SK-N-SH (cell line): Measurements from ENCODE around the gene POT1. TPM values are rescaled to one million over a fixed set of nuclear protein-coding genes. Genes with fewer than 3 reads are reported as not detected.

Experiments
- CTCF ChIA-PET: fragments of 300-600, 350-600 bp; formaldehyde crosslinking; extraction: SDS; loops from one replicate; lab custom pipeline; 2021; lab: Yijun Ruan, JAX
- POLR2A ChIA-PET: fragments of 350-600 bp; sonication (Branson Sonifier 250); formaldehyde crosslinking; extraction: SDS; loops from one replicate; lab custom pipeline; 2020; ENCODE audit warnings: antibody characterized with exemption, inconsistent platforms; lab: Yijun Ruan, JAX
- DNase-seq: peaks from one replicate; pipeline ENCODE4 v3.0.0; 2012
- H2AFZ ChIP-seq: fragments of 200-600 bp; sonication (generic); 2 replicates; pipeline ENCODE4 v1.8.1; 2016; ENCODE audit warnings: antibody characterized with exemption, mild to moderate bottlenecking, low read depth
- H3F3A ChIP-seq: fragments of 200-600 bp; sonication (generic); replicated peaks from 2 replicates; pipeline ENCODE3; 2016; ENCODE audit warnings: antibody characterized with exemption, mild to moderate bottlenecking; ENCODE audit not compliant: insufficient read depth
- H3K27ac ChIP-seq, 2 experiments: fragments of 200-500 bp in 1 of 2; fragments of 200-600 bp in 1 of 2; sonication (Bioruptor generic) in 1 of 2; sonication (generic), shearing (Covaris generic) in 1 of 2; 2 replicates each; pipeline versions ENCODE4 v1.5.1 to v1.6.1; 2014 to 2016; ENCODE audit warnings: low read depth in 2 of 2, inconsistent platforms in 1 of 2, low read length in 1 of 2, mild to moderate bottlenecking in 1 of 2, mixed read lengths in 1 of 2
- H3K27me3 ChIP-seq: fragments of 200-600 bp; sonication (generic), shearing (Covaris generic); 2 replicates; pipeline ENCODE4 v1.6.1; 2016; ENCODE audit warnings: mixed run types; ENCODE audit not compliant: insufficient read depth
- H3K36me3 ChIP-seq, 2 experiments: fragments of 200-500 bp in 1 of 2; fragments of 200-600 bp in 1 of 2; sonication (Bioruptor generic) in 1 of 2; sonication (generic) in 1 of 2; replicated peaks in 1 of 2; 2 replicates each; pipeline versions ENCODE3 to v1.5.1; 2014 to 2016; ENCODE audit warnings: low read length in 1 of 2, mild to moderate bottlenecking in 1 of 2; ENCODE audit not compliant: insufficient read depth in 2 of 2, control insufficient read depth in 1 of 2
- H3K4me1 ChIP-seq, 2 experiments: fragments of 200-500 bp in 1 of 2; fragments of 200-600 bp in 1 of 2; sonication (Bioruptor generic) in 1 of 2; sonication (generic), shearing (Covaris generic) in 1 of 2; 2 replicates each; pipeline versions ENCODE4 v1.5.1 to v1.6.1; 2014 to 2016; ENCODE audit warnings: low read depth in 1 of 2, low read length in 1 of 2, mixed run types in 1 of 2; ENCODE audit not compliant: insufficient read depth in 2 of 2, control insufficient read depth in 1 of 2
- H3K4me2 ChIP-seq: fragments of 200-600 bp; sonication (generic), shearing (Covaris generic); 2 replicates; pipeline ENCODE4 v1.6.1; 2017; ENCODE audit warnings: mixed run types
- H3K4me3 ChIP-seq, 2 experiments: fragments of 200-500 bp in 1 of 2; fragments of 200-600 bp in 1 of 2; sonication (Bioruptor generic) in 1 of 2; sonication (generic), shearing (Covaris generic) in 1 of 2; 2 replicates each; pipeline versions ENCODE4 v1.5.1 to v1.8.1; 2014 to 2016; ENCODE audit warnings: low read depth in 2 of 2, inconsistent platforms in 1 of 2, low read length in 1 of 2, mild to moderate bottlenecking in 1 of 2, mixed read lengths in 1 of 2, moderate library complexity in 1 of 2
- H3K79me2 ChIP-seq: fragments of 200-600 bp; sonication (generic); 2 replicates; pipeline ENCODE4 v1.8.1; 2017; ENCODE audit warnings: mild to moderate bottlenecking; ENCODE audit not compliant: insufficient read depth
- H3K9ac ChIP-seq: fragments of 200-600 bp; sonication (generic); 2 replicates; pipeline ENCODE4 v1.6.1; 2017; ENCODE audit warnings: mixed run types
- H3K9me2 ChIP-seq: fragments of 200-600 bp; sonication (generic); 2 replicates; pipeline ENCODE4 v1.6.1; 2017; ENCODE audit warnings: mixed run types
- H3K9me3 ChIP-seq: fragments of 200-600 bp; sonication (generic); 2 replicates; pipeline ENCODE4 v1.6.1; 2017; ENCODE audit warnings: mixed run types, mild to moderate bottlenecking, moderate library complexity
- H4K20me1 ChIP-seq: fragments of 200-600 bp; sonication (generic); 2 replicates; pipeline ENCODE4 v1.6.1; 2017; ENCODE audit warnings: mild to moderate bottlenecking, mixed run types; ENCODE audit not compliant: insufficient read depth
- EZH2phosphoT487 ChIP-seq: fragments of 200-600 bp; sonication (generic); IDR thresholded peaks from 2 replicates; pipeline ENCODE4 v1.6.1; 2017; ENCODE audit warnings: low read depth, mixed run types, mild to moderate bottlenecking, antibody characterized with exemption, moderate library complexity, borderline replicate concordance
- FOSL2 ChIP-seq: IDR thresholded peaks from 2 replicates; pipeline ENCODE4 v1.4.0; 2012; ENCODE audit warnings: low read depth, mild to moderate bottlenecking, moderate library complexity, borderline replicate concordance
- FOXJ3 ChIP-seq: sonication (generic); formaldehyde crosslinking; IDR thresholded peaks from 2 replicates; pipeline ENCODE4 v1.5.1; 2020; ENCODE audit warnings: mild to moderate bottlenecking, missing genetic modification reagents
- GABPA ChIP-seq: IDR thresholded peaks from 2 replicates; pipeline ENCODE4 v1.4.0; 2012; ENCODE audit warnings: low read depth, mild to moderate bottlenecking
- GATA2 ChIP-seq: sonication (generic); formaldehyde crosslinking; IDR thresholded peaks from 2 replicates; pipeline ENCODE4 v1.5.0; 2020; ENCODE audit warnings: mild to moderate bottlenecking, missing genetic modification reagents
- IRF3 ChIP-seq: fragments of 150-350 bp; IDR thresholded peaks from 2 replicates; pipeline ENCODE4 v1.6.1; 2016; ENCODE audit warnings: mild to moderate bottlenecking, low read depth, low read length
- JUND ChIP-seq: IDR thresholded peaks from 2 replicates; pipeline ENCODE4 v1.4.0; 2012
- MEF2A ChIP-seq: IDR thresholded peaks from 2 replicates; pipeline ENCODE4 v1.4.0; 2012; ENCODE audit warnings: low read depth, borderline replicate concordance
- MXI1 ChIP-seq: IDR thresholded peaks from 2 replicates; pipeline ENCODE4 v1.6.1; 2012; ENCODE audit warnings: mild to moderate bottlenecking, low read depth, low read length, improper control_type of control experiment
- NRF1 ChIP-seq: IDR thresholded peaks from 2 replicates; pipeline ENCODE4 v1.6.1; 2012; ENCODE audit warnings: low read depth, mild to moderate bottlenecking, low read length
- POLR2AphosphoS5 ChIP-seq: IDR thresholded peaks from 2 replicates; pipeline ENCODE4 v1.6.1; 2012; ENCODE audit warnings: low read depth, low read length
- RAD21 ChIP-seq: IDR thresholded peaks from 2 replicates; pipeline ENCODE4 v1.6.1; 2012; ENCODE audit warnings: mild to moderate bottlenecking, low read length
- RFX5 ChIP-seq: IDR thresholded peaks from 2 replicates; pipeline ENCODE4 v1.6.1; 2012; ENCODE audit warnings: mild to moderate bottlenecking, improper control_type of control experiment, low read length
- RXRA ChIP-seq: IDR thresholded peaks from 2 replicates; pipeline ENCODE4 v1.4.0; 2012; ENCODE audit warnings: low read depth, mild to moderate bottlenecking, borderline replicate concordance
- SMC3 ChIP-seq: IDR thresholded peaks from 2 replicates; pipeline ENCODE4 v1.6.1; 2012; ENCODE audit warnings: low read depth, low read length, improper control_type of control experiment
- TAF1 ChIP-seq: IDR thresholded peaks from 2 replicates; pipeline ENCODE4 v1.6.1; 2012; ENCODE audit warnings: low read depth, mild to moderate bottlenecking, low read length, moderate library complexity, borderline replicate concordance
- TCF12 ChIP-seq: IDR thresholded peaks from 2 replicates; pipeline ENCODE4 v1.4.0; 2012
- TEAD4 ChIP-seq: IDR thresholded peaks from 2 replicates; pipeline ENCODE4 v1.4.0; 2012; ENCODE audit warnings: mild to moderate bottlenecking, borderline replicate concordance; ENCODE audit not compliant: insufficient read depth
- USF2 ChIP-seq: fragments of 150-350 bp; IDR thresholded peaks from 2 replicates; pipeline ENCODE4 v1.6.1; 2017; ENCODE audit warnings: antibody characterized with exemption, low read length, low read depth, borderline replicate concordance
- YY1 ChIP-seq: IDR thresholded peaks from 2 replicates; pipeline ENCODE4 v1.4.0; 2012; ENCODE audit warnings: low read depth, mild to moderate bottlenecking
- ZBTB33 ChIP-seq: IDR thresholded peaks from 2 replicates; pipeline ENCODE4 v1.4.0; 2012; ENCODE audit warnings: low read depth, borderline replicate concordance
- WGBS: methylation state at CpG from one replicate; pipeline ENCODE4 v1.1.6; 2017; ENCODE audit warnings: low lambda C conversion rate; 5-methylcytosine and 5-hydroxymethylcytosine counted together
- polyA plus RNA-seq, 3 experiments: library from polyadenylated mRNA; depleted of rRNA; stranded (reverse); fragments of >200 nt; gene quantifications; 2 replicates each; pipeline ENCODE4 v1.2.3, GENCODE V29; 2012
- TF ChIP-seq, protein P1 (sequence below): IDR thresholded peaks from 2 replicates; pipeline ENCODE4 v1.4.0; 2012; ENCODE audit warnings: low read depth
- TF ChIP-seq, protein P2 (sequence below): IDR thresholded peaks from 2 replicates; pipeline ENCODE4 v1.4.0; 2012; ENCODE audit warnings: low read depth, borderline replicate concordance
- TF ChIP-seq, protein P3 (sequence below): IDR thresholded peaks from 2 replicates; pipeline ENCODE4; 2012

POT1 gene
- polyA plus RNA-seq, 1 of the 3 experiments (the other 2 are of a cell fraction), result 18.1 TPM

DNA sequence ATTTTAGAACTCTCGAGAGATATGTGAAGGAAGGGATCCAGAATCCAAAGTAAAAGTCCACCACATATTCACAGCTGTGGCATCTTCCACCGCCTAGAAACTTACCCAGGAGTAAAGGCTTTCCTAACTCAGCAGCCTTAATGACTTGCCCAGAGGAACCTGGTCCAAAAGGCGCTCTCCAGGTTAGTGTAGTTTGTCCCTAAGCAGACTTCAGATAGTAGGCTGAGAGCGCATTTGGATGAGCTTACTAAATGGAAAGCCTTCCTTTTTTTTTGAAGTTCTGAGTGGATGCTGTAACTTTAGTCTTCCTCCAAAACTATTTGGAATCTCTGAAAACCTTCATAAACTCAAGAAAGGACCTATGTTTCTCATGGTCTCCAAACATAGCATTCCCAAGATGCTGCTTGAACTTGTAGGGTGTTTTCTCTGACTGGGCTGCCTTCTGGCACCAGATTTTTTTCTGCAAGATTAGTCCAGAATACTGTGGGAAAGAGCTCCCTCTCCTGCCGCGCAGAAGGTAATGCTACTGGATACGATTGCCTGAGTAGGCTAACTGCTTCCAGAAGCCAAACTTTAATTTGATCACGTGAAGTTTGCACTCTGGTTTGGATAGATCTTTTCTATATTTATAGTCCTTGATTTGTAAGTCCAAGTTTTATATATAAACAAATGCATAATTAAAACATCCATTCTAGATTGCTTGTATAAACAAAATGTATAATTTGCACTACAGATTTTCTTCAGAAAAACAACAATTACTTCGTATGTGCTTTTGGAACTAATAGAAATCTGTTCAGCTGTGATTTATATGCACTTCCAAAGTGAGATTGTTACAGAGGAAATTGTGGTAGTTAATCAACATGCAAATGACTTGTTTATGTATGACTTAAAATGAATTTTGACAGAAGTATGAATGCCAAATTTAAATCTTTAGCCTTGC is 144.5 kb downstream of the POT1 start (continued):
- no peak for TF ChIP-seq GABPA
- TF ChIP-seq YY1, result no peak
- TF ChIP-seq TEAD4, result no peak
- TF ChIP-seq RAD21, result peak; percentile 100
- peak; percentile 42; the same call in 1 of the 2 replicates for TF ChIP-seq MXI1
- TF ChIP-seq MEF2A, result no peak
- no peak for TF ChIP-seq GATA2 (CRISPR knock-in tag)
- TF ChIP-seq RFX5, result peak; percentile 45; the same call in 1 of the 2 replicates
- peak; percentile 21; the same call in 1 of the 2 replicates for TF ChIP-seq NRF1
- TF ChIP-seq, protein P1, sequence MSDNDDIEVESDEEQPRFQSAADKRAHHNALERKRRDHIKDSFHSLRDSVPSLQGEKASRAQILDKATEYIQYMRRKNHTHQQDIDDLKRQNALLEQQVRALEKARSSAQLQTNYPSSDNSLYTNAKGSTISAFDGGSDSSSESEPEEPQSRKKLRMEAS, result no peak
- TF ChIP-seq TCF12, result peak; percentile 9; the same call in 1 of the 2 replicates
- no peak for TF ChIP-seq FOSL2
- TF ChIP-seq, all 33 proteins: peak for 11

GRCh38 chr7:124783271-124783670 is 146.4 kb downstream of the POT1 start:
- H3K9me2 ChIP-seq, result no peaks in the 10 kb centered on the region
- no peaks in the 10 kb centered on the region for H3K4me1 ChIP-seq
- H3K9ac ChIP-seq, result no peak overlapping the region
- no peak for DNase-seq
- no peak overlapping the region for H3K27ac ChIP-seq
- CTCF ChIA-PET, result interaction anchor here (0.7 to 8.5 kb wide), 4 partner anchors 10 to 985 kb away, joined by 3 to 102 read pairs (median 34); no protein-coding TSS in a partner anchor
- H2AFZ ChIP-seq, result no peak overlapping the region
- H3K79me2 ChIP-seq, result no peaks in the 10 kb centered on the region
- POLR2A ChIA-PET, result no interaction called here
- no peak overlapping the region for H3K4me2 ChIP-seq
- no peaks in the 10 kb centered on the region for H4K20me1 ChIP-seq
- H3K4me3 ChIP-seq, result no peak overlapping the region
- H3K9me3 ChIP-seq, result no peaks in the 10 kb centered on the region
- 73% methylated on average over 5 of the region's 5 CpGs for WGBS
- no peaks in the 10 kb centered on the region for H3F3A ChIP-seq
- H3K36me3 ChIP-seq, result no peaks in the 10 kb centered on the region
- H3K27me3 ChIP-seq, result no peaks in the 10 kb centered on the region
- TF ChIP-seq JUND, result no peak
- TF ChIP-seq ZBTB33, result no peak
- TF ChIP-seq POLR2AphosphoS5, result no peak
- TF ChIP-seq, protein P2, sequence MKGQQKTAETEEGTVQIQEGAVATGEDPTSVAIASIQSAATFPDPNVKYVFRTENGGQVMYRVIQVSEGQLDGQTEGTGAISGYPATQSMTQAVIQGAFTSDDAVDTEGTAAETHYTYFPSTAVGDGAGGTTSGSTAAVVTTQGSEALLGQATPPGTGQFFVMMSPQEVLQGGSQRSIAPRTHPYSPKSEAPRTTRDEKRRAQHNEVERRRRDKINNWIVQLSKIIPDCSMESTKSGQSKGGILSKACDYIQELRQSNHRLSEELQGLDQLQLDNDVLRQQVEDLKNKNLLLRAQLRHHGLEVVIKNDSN, result no peak
- TF ChIP-seq EZH2phosphoT487, result no peak
- TF ChIP-seq, protein P3, sequence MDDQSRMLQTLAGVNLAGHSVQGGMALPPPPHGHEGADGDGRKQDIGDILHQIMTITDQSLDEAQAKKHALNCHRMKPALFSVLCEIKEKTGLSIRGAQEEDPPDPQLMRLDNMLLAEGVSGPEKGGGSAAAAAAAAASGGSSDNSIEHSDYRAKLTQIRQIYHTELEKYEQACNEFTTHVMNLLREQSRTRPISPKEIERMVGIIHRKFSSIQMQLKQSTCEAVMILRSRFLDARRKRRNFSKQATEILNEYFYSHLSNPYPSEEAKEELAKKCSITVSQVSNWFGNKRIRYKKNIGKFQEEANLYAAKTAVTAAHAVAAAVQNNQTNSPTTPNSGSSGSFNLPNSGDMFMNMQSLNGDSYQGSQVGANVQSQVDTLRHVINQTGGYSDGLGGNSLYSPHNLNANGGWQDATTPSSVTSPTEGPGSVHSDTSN, result no peak
- TF ChIP-seq TAF1, result no peak
- TF ChIP-seq FOXJ3, result no peak
- TF ChIP-seq USF2, result no peak
- no peak for TF ChIP-seq SMC3
- no peak for TF ChIP-seq GATA2 (CRISPR knock-in tag)
- TF ChIP-seq RXRA, result no peak
- no peak for TF ChIP-seq IRF3
